GM18505 (cell line): ENCODE measurements around the gene PPM1L.
"Not testable (repeated sequence)": the region's sequence is repeated elsewhere in the genome, so short reads cannot be mapped to it uniquely, and the experiment has no call there.

ENCODE experiments used
- ATAC-seq: cut with Tn5 transposase; IDR thresholded peaks from one replicate; pipeline ENCODE4 v1.9.1; 2021; ENCODE audit not compliant: unreplicated experiment
- POLR2A ChIP-seq: IDR thresholded peaks from 4 replicates; pipeline ENCODE4 v1.6.1; 2011; ENCODE audit warnings: borderline replicate concordance; ENCODE audit not compliant: insufficient read depth, insufficient read length; ENCODE audit errors: extremely low read depth

Gene PPM1L

GRCh38 chr3:160963949-160964348 is 207.9 kb downstream of the PPM1L start:
- no peak for ATAC-seq
- no peak for TF ChIP-seq POLR2A

DNA sequence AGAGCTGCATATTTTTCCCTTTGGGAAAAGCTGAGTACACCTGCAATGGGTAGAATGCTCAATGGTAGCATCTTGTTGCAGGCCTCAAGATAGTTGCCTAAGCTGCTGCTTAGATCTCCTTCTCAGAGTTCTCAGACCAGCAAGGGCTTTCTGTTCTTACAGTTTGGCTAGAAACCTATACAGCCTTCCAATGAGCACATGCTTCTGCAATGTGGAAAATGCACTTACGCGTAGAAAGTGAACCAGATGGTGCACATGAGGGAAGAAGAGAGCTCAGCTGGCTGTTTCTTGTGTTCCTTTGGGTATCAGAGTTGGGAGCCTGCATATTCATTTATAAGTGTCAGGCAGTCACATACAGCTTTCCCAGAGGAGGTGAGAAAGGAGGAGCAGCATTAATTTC is 212.7 kb downstream of the PPM1L start:
- no peak for ATAC-seq
- TF ChIP-seq POLR2A: no peak

DNA sequence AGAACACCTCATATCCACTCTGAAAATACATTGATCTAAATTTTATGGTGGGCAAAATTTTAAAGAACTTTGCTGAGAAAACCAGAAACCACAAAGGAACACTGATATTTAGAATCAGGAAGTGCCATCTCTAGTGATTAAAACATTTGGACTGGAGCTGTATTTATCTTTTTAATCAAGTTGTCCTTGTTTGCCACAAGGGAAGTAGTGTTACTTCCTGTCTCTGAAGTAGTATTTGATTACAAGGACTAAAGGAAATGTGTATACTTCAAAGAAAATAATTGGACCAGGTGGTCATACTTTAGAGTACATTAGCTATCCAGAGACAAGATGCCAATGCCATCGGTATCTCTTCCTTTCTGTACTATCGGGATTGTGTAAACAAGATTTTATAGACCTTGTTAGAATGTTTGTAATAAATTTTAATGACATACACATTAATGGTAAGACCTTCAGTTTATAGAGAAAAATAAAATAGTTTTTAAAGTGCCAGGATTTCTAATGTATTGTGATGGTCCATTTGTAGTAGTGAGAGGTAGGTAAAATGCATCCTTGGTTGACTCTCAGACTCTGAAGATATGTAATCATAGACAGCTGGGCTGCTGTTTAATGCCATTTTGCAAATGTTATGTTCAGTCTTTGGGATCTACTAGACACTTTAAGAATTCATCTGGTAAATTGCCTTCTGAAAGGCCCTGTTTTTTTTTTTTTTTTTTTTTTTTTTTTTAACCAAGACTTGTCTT is 217.2 kb downstream of the PPM1L start:
- no peak for ATAC-seq
- TF ChIP-seq POLR2A: no peak

DNA sequence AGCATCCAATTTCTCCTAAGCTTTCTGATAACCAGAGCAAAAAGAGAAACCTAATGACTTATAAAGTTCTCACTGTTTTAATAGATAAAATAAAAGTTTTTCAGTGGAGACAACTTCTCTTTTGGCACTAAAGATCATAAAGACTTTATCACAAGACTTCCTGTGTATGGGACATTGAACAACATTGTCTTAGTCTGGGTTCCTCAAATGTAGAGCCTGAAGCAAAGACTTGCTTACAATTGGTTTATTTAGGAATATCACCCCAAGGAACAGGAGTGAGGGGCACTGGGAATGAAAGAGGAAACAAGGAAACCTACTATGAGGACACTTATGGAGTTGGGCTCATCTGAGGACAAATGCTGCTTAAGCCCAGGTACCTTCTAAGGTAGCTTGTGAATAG is 221.7 kb downstream of the PPM1L start:
- TF ChIP-seq POLR2A: no peak
- no peak for ATAC-seq

- peak; percentile 48 for ATAC-seq
- TF ChIP-seq POLR2A: no peak
These were observed 224.7 kb downstream of the PPM1L start for GRCh38 chr3:160980740-160981139.

DNA sequence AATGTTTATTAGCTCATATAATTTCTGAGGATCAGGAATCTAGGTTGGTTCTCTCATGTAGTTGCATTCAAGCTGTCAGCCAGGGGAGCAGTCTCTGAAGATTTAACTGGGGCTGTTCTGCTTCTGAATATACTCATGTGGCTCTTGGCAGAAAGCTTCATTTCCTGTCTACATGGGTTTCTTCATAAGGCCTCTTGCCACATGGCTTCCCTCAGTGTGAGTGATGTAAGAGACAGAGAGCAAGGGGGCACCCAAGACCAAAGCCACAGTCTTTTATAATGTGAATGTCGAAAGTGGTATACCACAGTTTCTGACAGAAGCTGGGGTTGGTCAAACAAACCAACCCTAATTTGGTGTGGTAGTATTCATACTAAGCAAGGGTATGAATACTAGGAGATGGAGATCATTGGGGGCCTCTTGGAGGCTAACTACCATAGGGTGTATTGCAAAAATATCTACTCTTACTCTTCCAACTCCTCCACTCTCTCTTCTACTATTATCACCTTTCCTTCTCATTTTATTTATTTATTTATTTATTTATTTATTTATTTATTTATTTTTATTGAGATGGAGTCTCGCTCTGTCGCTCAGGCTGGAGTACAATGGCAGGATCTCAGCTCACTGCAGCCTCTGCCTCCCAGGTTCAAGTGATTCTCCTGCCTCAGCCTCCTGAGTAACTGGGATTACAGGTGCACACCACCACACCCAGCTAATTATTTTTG is 225.3 kb downstream of the PPM1L start:
- no peak for TF ChIP-seq POLR2A
- peak; percentile 80 for ATAC-seq

DNA sequence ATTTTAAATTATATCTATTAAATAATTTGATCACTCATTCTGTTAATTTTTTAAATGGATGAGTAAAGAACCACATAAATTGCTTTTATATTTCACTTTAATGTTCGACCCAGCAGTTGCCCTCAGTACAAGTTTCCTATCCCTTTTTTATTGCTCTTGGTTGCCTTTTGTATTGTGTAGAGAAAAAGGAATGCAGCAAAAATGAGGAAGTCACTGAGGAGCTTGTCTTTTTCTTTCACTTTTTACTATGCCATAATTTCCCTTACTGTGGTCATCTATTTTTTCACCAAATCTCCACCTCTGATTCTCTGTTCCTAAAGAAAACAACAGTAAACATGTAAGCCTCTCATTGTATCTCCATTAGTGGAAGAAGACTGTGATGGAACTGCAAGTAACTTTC is 226.5 kb downstream of the PPM1L start:
- TF ChIP-seq POLR2A: no peak
- ATAC-seq: no peak

- ATAC-seq: not testable (repeated sequence)
These were observed 227.9 kb downstream of the PPM1L start for GRCh38 chr3:160983900-160984299.

DNA sequence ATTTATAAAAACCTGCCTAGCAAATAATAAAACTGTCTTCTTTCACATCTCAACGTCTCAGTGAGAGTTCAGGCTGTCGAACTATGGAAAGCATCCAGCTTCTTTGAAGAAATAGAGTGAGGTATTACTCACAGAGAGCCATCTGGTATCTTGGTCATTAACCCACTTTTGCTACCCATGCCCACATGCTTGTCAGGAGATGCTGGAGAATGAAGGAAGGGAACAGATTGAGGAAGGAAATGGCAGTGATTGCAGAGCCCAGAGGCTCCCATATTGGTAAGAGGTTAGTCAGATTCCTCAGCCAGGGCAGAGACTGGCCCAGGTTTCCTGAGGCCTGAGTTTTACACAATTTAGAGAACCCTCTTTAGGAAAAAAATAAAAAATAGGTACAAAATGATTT is 230.0 kb downstream of the PPM1L start:
- no peak for ATAC-seq
- no peak for TF ChIP-seq POLR2A

GRCh38 chr3:160987982-160988964 is 232.2 kb downstream of the PPM1L start:
- no peak for TF ChIP-seq POLR2A
- no peak for ATAC-seq

DNA sequence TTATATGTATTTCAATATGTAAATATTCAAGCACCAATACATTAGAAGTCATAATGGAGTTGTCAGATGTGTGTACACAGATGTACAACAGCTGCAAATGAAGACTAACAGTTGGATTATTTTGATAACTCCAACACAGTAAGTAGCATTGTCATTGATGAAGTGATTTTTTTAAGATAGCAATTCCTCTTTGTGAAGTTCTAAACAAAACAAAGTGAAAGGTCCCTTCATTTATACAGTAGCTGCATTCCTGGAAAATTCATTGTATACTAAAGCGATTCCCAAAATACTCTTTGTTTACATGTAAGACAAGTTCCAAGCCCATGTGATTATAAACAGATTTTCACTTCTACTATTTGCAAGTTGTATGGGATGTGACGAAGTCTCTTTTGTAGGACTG is 234.4 kb downstream of the PPM1L start:
- ATAC-seq: no peak
- no peak for TF ChIP-seq POLR2A

DNA sequence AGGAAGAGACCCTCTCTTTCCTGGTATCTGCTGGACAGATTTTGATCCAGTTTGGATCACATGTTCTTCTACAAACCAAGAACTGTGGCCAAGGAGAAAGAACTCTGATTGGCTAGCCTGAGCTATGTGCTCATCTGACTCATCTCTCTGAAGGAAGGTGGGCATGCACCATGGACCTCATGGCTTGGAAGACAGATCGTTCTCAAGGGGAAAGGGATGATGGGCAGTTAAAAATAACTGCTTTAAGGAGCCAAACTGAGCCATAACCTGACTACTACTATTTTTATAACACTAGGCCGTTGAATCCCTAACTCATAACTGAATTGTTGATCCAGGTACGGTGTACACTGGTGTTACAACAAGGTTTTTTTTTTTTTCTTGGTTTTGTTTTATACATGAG is 236.7 kb downstream of the PPM1L start:
- no peak for TF ChIP-seq POLR2A
- ATAC-seq: no peak

DNA sequence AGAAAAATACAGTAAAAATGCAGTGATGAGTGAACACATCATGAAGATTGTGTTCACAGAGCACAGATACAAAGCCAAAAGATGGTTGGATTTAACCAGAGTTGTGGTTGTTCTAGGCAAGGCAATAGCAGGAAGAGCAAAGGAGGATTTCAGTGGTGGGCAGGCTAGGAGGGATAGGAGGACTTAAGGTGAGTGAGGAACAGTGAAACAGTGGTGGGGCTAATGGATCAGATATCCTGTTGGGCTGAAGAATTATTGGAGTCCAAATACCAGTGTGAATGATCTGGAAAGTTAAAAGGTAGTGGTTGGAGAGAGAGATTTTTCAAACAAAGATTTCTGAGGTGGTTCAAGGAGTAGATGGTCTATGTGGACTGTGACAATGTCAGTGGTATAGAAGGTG is 240.8 kb downstream of the PPM1L start:
- TF ChIP-seq POLR2A: no peak
- ATAC-seq: no peak
